Activated CD4-positive, alpha-beta T cell treated with anti-CD3 and anti-CD28 coated beads, Interleukin-2, amount 50 U/mL, for 1 hour (primary cell): ENCODE data around the gene NDUFB4.
A peak's percentile ranks its signal among the peaks of the same experiment; 100 is the strongest.

Experiments used
- DNase-seq: peaks from one replicate; pipeline ENCODE4 v3.0.0-alpha.2; 2020

Gene NDUFB4

GRCh38 chr3:120596116-120596852 is at the start of gene NDUFB4:
Gene NDUFB4, plus strand, starts transcription at chr3:120596336. Its CDS starts 24 bp downstream, at chr3:120596360.
- peak; percentile 94 for DNase-seq

- no peak for DNase-seq
Measured at GRCh38 chr3:120550546-120550945, 45.6 kb upstream of the NDUFB4 start.

- DNase-seq: no peak
Measured at GRCh38 chr3:120552184-120553172, 43.7 kb upstream of the NDUFB4 start.

GRCh38 chr3:120554812-120555606 is 41.1 kb upstream of the NDUFB4 start:
- no peak for DNase-seq

GRCh38 chr3:120555657-120556509 is 40.3 kb upstream of the NDUFB4 start:
- no peak for DNase-seq

GRCh38 chr3:120557115-120557514 is 39.0 kb upstream of the NDUFB4 start:
- no peak for DNase-seq

GRCh38 chr3:120558771-120559241 is 37.3 kb upstream of the NDUFB4 start:
- peak; percentile 93 for DNase-seq

- no peak for DNase-seq
Measured at GRCh38 chr3:120559242-120560061, 36.7 kb upstream of the NDUFB4 start.

GRCh38 chr3:120560304-120561250 is 35.6 kb upstream of the NDUFB4 start:
- no peak for DNase-seq

- peak; percentile 67 for DNase-seq
Measured at GRCh38 chr3:120561251-120562045, 34.7 kb upstream of the NDUFB4 start.

- no peak for DNase-seq
Measured at GRCh38 chr3:120563356-120564022, 32.6 kb upstream of the NDUFB4 start.

- DNase-seq: no peak
Measured at GRCh38 chr3:120566243-120566975, 29.7 kb upstream of the NDUFB4 start.

- no peak for DNase-seq
Measured at GRCh38 chr3:120567370-120568201, 28.6 kb upstream of the NDUFB4 start.

GRCh38 chr3:120568202-120568531 is 28.0 kb upstream of the NDUFB4 start:
- DNase-seq: no peak

- no peak for DNase-seq
Measured at GRCh38 chr3:120568598-120568997, 27.5 kb upstream of the NDUFB4 start.

GRCh38 chr3:120569222-120570057 is 26.7 kb upstream of the NDUFB4 start:
- no peak for DNase-seq
